Prostate gland (tissue), 2 donors: ENCODE measurements around the gene ERG28.

ENCODE experiments used
- POLR2A ChIP-seq: fragments of 450-650 bp; IDR thresholded peaks from one replicate; pipeline ENCODE4 v1.6.1; 2016; ENCODE audit warnings: antibody characterized with exemption, mild to moderate bottlenecking
- POLR2AphosphoS5 ChIP-seq: sonication (generic); formaldehyde crosslinking; IDR thresholded peaks from one replicate; pipeline ENCODE4 v1.6.1; 2017; ENCODE audit warnings: antibody characterized with exemption
- TF ChIP-seq, protein P1 (sequence below), 4 experiments: fragments of 200-600 bp in 2 of 4; fragments of 450-650 bp in 2 of 4; sonication (generic) in 2 of 4; IDR thresholded peaks; 1 replicate in 3 of 4; 2 replicates in 1 of 4; pipeline ENCODE4 v1.5.1; 2016 to 2019; ENCODE audit warnings: antibody characterized with exemption in 4 of 4, mild to moderate bottlenecking in 2 of 4, moderate library complexity in 2 of 4

DNA sequence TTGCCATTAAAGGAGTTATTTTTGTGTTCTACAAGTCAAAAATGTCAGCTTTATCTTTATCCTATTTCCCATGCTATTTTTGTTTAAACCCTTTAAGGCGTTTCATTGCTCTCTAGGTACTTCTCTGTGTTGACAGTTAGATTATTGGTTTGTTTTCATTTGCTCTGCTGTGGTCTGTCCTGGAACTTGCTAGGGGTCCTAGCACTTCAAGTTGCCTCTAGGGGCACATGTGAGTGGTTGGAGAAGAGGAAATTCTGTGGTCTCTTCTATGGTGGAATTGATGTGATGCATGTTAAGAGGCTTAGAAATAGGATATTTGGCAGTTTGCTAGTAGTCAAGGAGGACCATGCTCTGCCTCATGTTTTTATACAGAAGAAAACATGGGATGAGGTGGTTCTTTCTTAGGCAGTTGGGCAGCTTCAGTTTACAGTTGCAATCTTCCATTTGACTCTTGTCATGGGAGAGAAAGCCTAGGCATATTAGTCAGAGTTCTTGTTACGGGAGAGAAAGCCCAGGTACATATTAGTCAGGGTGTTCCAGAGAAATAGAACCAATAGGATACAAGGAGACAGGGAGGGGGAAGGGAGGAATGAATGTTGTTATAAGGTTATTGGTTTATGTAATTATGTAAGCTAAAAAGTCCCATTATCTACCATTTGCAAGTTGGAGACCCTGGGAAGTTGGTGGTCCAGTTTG is 14.7 kb upstream of the ERG28 start:
- TF ChIP-seq, protein P1, sequence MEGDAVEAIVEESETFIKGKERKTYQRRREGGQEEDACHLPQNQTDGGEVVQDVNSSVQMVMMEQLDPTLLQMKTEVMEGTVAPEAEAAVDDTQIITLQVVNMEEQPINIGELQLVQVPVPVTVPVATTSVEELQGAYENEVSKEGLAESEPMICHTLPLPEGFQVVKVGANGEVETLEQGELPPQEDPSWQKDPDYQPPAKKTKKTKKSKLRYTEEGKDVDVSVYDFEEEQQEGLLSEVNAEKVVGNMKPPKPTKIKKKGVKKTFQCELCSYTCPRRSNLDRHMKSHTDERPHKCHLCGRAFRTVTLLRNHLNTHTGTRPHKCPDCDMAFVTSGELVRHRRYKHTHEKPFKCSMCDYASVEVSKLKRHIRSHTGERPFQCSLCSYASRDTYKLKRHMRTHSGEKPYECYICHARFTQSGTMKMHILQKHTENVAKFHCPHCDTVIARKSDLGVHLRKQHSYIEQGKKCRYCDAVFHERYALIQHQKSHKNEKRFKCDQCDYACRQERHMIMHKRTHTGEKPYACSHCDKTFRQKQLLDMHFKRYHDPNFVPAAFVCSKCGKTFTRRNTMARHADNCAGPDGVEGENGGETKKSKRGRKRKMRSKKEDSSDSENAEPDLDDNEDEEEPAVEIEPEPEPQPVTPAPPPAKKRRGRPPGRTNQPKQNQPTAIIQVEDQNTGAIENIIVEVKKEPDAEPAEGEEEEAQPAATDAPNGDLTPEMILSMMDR (IDR thresholded peaks at IDR 0.05), result no peak
- TF ChIP-seq POLR2A (no peak), POLR2AphosphoS5 (no peak)
